DND-41 (cell line): ENCODE data around the gene TMEM144.

Source experiments
- ATAC-seq: fragments of 200-7000 bp; cut with Tn5 transposase; 3 replicates; pipeline ENCODE4 v1.9.1; 2021; ENCODE audit warnings: low read depth; ENCODE audit not compliant: insufficient read depth
- DNase-seq: peaks from one replicate; pipeline ENCODE4 v3.0.0-alpha.2; 2020
- H2AFZ ChIP-seq: 2 replicates; pipeline ENCODE4 v1.6.0; 2012; ENCODE audit warnings: low read depth, low read length
- H3K27ac ChIP-seq: 2 replicates; pipeline ENCODE4 v1.5.1; 2012; ENCODE audit warnings: low read length, inconsistent platforms
- H3K27me3 ChIP-seq: fragments of 200-600 bp; sonication (generic); 2 replicates; pipeline ENCODE4 v1.6.0; 2012; ENCODE audit warnings: low read length, mild to moderate bottlenecking, inconsistent platforms; ENCODE audit not compliant: insufficient read depth, poor library complexity
- H3K36me3 ChIP-seq: 2 replicates; pipeline ENCODE4 v1.5.1; 2012; ENCODE audit warnings: low read length, inconsistent platforms; ENCODE audit not compliant: insufficient read depth
- H3K4me1 ChIP-seq: 2 replicates; pipeline ENCODE4 v1.5.1; 2012; ENCODE audit warnings: mild to moderate bottlenecking, low read length; ENCODE audit not compliant: insufficient read depth
- H3K4me2 ChIP-seq: 2 replicates; pipeline ENCODE4 v1.6.0; 2012; ENCODE audit warnings: mild to moderate bottlenecking, moderate library complexity, low read length, inconsistent platforms; ENCODE audit not compliant: insufficient read depth
- H3K4me3 ChIP-seq, 2 experiments: fragments of 200-600 bp in 1 of 2; shearing (Covaris generic) in 1 of 2; 2 replicates each; pipeline ENCODE4 v1.5.1; 2012 to 2016; ENCODE audit warnings: inconsistent platforms in 2 of 2, low read length in 2 of 2, mild to moderate bottlenecking in 2 of 2, low read depth in 1 of 2, moderate library complexity in 1 of 2
- H3K79me2 ChIP-seq: 2 replicates; pipeline ENCODE4 v1.6.0; 2012; ENCODE audit warnings: low read length, inconsistent platforms; ENCODE audit not compliant: insufficient read depth
- H3K9ac ChIP-seq: 2 replicates; pipeline ENCODE4 v1.6.0; 2012; ENCODE audit warnings: low read depth, mild to moderate bottlenecking, inconsistent platforms, low read length, moderate library complexity
- H3K9me3 ChIP-seq: 2 replicates; pipeline ENCODE4 v1.5.1; 2012; ENCODE audit warnings: low read length, moderate library complexity, mild to moderate bottlenecking, inconsistent platforms; ENCODE audit not compliant: insufficient read depth, severe bottlenecking
- H4K20me1 ChIP-seq: 2 replicates; pipeline ENCODE4 v1.6.0; 2012; ENCODE audit warnings: low read length; ENCODE audit not compliant: insufficient read depth
- EZH2 ChIP-seq: IDR thresholded peaks from 3 replicates; pipeline ENCODE4 v1.6.1; 2012; ENCODE audit warnings: borderline replicate concordance, low read depth, mild to moderate bottlenecking, moderate library complexity, low read length, inconsistent platforms; ENCODE audit not compliant: severe bottlenecking
- TF ChIP-seq, protein P1 (sequence below): IDR thresholded peaks from 2 replicates; pipeline ENCODE4 v1.5.1; 2012; ENCODE audit warnings: borderline replicate concordance, low read length, moderate library complexity, mild to moderate bottlenecking; ENCODE audit not compliant: poor library complexity, severe bottlenecking; ENCODE audit errors: extremely low read depth

Gene TMEM144

DNA sequence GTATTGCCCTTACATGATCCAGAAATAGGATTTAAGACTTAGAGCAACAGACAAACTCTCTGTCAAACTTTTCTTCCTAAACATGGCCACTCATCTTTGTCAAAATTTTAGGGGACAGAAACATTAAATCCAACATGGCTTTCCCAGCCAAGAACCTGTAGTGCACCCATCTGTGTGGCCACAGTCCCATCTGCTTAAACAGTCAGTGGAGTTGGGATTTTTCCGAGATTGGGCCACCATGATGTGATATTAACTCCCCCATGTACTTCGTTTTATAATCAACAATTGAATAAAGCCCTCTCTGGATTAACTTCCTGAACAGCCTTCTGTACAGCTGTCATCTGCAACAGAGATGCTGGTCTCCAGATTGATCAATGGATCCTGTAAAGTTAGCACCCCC lies 28.9 kb downstream of the TMEM144 start:
- no peaks in the 10 kb centered on the region for H3K4me1 ChIP-seq
- TF ChIP-seq EZH2: no peak
- TF ChIP-seq, protein P1, sequence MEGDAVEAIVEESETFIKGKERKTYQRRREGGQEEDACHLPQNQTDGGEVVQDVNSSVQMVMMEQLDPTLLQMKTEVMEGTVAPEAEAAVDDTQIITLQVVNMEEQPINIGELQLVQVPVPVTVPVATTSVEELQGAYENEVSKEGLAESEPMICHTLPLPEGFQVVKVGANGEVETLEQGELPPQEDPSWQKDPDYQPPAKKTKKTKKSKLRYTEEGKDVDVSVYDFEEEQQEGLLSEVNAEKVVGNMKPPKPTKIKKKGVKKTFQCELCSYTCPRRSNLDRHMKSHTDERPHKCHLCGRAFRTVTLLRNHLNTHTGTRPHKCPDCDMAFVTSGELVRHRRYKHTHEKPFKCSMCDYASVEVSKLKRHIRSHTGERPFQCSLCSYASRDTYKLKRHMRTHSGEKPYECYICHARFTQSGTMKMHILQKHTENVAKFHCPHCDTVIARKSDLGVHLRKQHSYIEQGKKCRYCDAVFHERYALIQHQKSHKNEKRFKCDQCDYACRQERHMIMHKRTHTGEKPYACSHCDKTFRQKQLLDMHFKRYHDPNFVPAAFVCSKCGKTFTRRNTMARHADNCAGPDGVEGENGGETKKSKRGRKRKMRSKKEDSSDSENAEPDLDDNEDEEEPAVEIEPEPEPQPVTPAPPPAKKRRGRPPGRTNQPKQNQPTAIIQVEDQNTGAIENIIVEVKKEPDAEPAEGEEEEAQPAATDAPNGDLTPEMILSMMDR: no peak
- no peaks in the 10 kb centered on the region for H3K9me3 ChIP-seq
- H3K36me3 ChIP-seq: no peaks in the 10 kb centered on the region
- no peaks in the 10 kb centered on the region for H3K27me3 ChIP-seq
- H4K20me1 ChIP-seq: no peaks in the 10 kb centered on the region
- H3K4me3 ChIP-seq: no peak overlapping the region
- no peak overlapping the region for H3K4me2 ChIP-seq
- H3K27ac ChIP-seq: no peak overlapping the region
- ATAC-seq: no peak
- H3K9ac ChIP-seq: no peak overlapping the region
- no peaks in the 10 kb centered on the region for H3K79me2 ChIP-seq
- DNase-seq: no peak
- no peak overlapping the region for H2AFZ ChIP-seq

DNA sequence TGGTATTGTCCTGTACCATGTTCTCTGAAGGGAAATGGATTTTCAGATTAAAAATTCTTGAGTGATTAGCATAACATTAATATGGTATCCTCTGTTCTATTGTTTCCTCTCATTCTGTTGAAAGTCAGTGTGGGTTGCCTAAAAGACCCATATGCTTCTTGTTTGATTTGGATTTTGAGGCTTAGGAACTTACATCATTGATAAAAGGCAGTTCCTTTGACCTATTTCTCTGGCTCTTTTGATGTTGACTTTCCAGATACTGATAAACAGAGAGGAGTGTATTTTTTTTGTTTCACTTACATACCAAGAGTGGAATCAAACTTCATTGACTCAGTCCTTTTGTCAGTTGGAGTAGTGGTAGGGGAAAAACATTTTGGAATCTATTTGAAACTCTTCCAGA lies 32.8 kb downstream of the TMEM144 start:
- Histone ChIP-seq H3K27ac (no peak overlapping the region), H3K27me3 (no peaks in the 10 kb centered on the region), H3K9me3 (no peaks in the 10 kb centered on the region), H3K4me3 (no peak overlapping the region), H3K4me2 (no peak overlapping the region), H4K20me1 (no peaks in the 10 kb centered on the region), H3K4me1 (no peaks in the 10 kb centered on the region), H3K36me3 (no peaks in the 10 kb centered on the region), H2AFZ (no peak overlapping the region), H3K9ac (no peak overlapping the region), H3K79me2 (no peaks in the 10 kb centered on the region)
- TF ChIP-seq, protein P1: no peak
- TF ChIP-seq EZH2: no peak
- no peak for DNase-seq
- no peak for ATAC-seq

DNA sequence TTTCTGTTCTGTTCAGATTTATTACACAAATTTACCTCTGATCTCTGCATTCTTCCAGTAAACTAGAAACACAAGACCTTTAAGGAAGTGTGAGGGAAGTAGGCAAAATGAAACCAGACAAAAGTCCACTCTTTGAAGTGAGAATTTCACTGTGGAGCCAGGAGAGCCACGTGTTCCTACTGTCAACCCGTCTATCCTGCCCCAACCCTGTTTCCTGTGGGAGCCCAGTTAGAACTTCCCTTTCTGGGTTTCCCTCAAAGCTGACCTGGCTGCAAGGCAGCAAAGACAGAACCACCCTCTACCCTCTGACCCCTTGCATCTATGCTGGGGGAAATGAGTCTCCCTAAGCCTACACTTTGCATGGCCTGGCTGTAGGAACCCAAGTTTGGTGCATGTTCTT lies 40.0 kb downstream of the TMEM144 start:
- DNase-seq (no peak), ATAC-seq (no peak)
- no peaks in the 10 kb centered on the region for H3K36me3 ChIP-seq
- H3K4me3 ChIP-seq: no peak overlapping the region
- H2AFZ ChIP-seq: no peak overlapping the region
- H3K9me3 ChIP-seq: no peaks in the 10 kb centered on the region
- H3K9ac ChIP-seq: no peak overlapping the region
- no peaks in the 10 kb centered on the region for H4K20me1 ChIP-seq
- H3K4me1 ChIP-seq: no peaks in the 10 kb centered on the region
- no peak for TF ChIP-seq EZH2
- TF ChIP-seq, protein P1: no peak
- no peak overlapping the region for H3K27ac ChIP-seq
- no peaks in the 10 kb centered on the region for H3K79me2 ChIP-seq
- H3K4me2 ChIP-seq: no peak overlapping the region
- no peaks in the 10 kb centered on the region for H3K27me3 ChIP-seq

DNA sequence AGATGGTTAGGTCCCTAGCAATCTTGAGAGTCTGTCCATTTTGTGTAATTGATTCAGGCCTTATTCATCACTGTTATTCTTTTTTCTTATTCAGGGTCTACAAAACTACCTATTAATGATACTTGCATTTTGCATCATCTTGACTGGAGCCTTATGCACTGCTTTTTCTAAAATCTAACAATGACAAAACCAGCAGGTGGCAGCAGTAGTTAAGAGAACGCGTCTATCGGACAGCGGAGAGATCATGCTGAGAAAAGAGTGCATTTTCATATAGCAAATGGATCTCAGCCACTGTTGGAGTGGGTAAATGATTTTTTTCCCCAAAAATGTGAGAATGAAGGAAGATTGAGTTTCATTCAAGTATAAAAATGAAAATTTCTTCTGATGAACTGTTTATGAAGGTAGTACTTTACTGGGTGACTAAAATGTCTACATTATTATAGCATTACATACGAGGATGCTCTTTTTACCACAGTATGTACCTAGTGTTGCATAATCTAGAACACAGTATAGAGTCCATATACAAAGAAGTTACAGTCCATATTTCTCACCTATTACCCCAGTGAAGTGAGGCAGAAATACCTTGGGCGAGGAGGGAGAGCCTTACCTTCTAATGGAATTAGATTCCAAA lies 43.2 kb downstream of the TMEM144 start:
- no peaks in the 10 kb centered on the region for H4K20me1 ChIP-seq
- ATAC-seq (peak; percentile 77), DNase-seq (peak; percentile 36)
- H3K36me3 ChIP-seq: no peaks in the 10 kb centered on the region
- no peaks in the 10 kb centered on the region for H3K79me2 ChIP-seq
- H3K9ac ChIP-seq: no peak overlapping the region
- no peak overlapping the region for H3K27ac ChIP-seq
- H3K4me2 ChIP-seq: no peak overlapping the region
- TF ChIP-seq EZH2: no peak
- TF ChIP-seq, protein P1: peak; percentile 70
- H2AFZ ChIP-seq: no peak overlapping the region
- H3K9me3 ChIP-seq: no peaks in the 10 kb centered on the region
- no peak overlapping the region for H3K4me3 ChIP-seq
- no peaks in the 10 kb centered on the region for H3K4me1 ChIP-seq
- H3K27me3 ChIP-seq: no peaks in the 10 kb centered on the region
